Glutamatergic neuron (in vitro differentiated cells): ENCODE measurements around the gene MRPL17. TPM values are rescaled to one million over a fixed set of nuclear protein-coding genes. Genes with fewer than 3 reads are reported as not detected.

Experiments
- DNase-seq: peaks from one replicate; pipeline ENCODE4 v3.0.0; 2022
- H3K27ac Mint-ChIP-seq: one replicate; pipeline ENCODE4 v1.8.0; 2020; ENCODE audit warnings: mild to moderate bottlenecking, mixed read lengths, inconsistent platforms; ENCODE audit not compliant: unreplicated experiment
- H3K27me3 Mint-ChIP-seq: one replicate; pipeline ENCODE4 v1.8.0; 2020; ENCODE audit warnings: mild to moderate bottlenecking, moderate library complexity, mixed read lengths, inconsistent platforms; ENCODE audit not compliant: unreplicated experiment
- H3K36me3 Mint-ChIP-seq: one replicate; pipeline ENCODE4 v1.8.0; 2020; ENCODE audit warnings: mild to moderate bottlenecking, mixed read lengths, inconsistent platforms; ENCODE audit not compliant: unreplicated experiment
- H3K4me1 Mint-ChIP-seq: one replicate; pipeline ENCODE4 v1.8.0; 2020; ENCODE audit warnings: mild to moderate bottlenecking, low read depth, mixed read lengths, inconsistent platforms; ENCODE audit not compliant: unreplicated experiment
- H3K4me3 Mint-ChIP-seq: one replicate; pipeline ENCODE4 v1.8.0; 2020; ENCODE audit warnings: mild to moderate bottlenecking, mixed read lengths, inconsistent platforms; ENCODE audit not compliant: unreplicated experiment
- H3K9me3 Mint-ChIP-seq: one replicate; pipeline ENCODE4 v1.8.0; 2020; ENCODE audit warnings: mild to moderate bottlenecking, moderate library complexity, mixed read lengths, inconsistent platforms; ENCODE audit not compliant: unreplicated experiment
- CTCF ChIP-seq: fragments of 200-600 bp; sonication (generic); IDR thresholded peaks from one replicate; pipeline ENCODE4 v1.5.0; 2021; ENCODE audit not compliant: partially characterized antibody, unreplicated experiment
- total RNA-seq: library from RNA; stranded (reverse); fragmentation: NEBNext Ultra II Directional; extraction: Animal tissue kit (Norgen Biotek cat#: 25700); gene quantifications from one replicate; pipeline ENCODE4 v1.2.1, GENCODE V29; 2021; ENCODE audit not compliant: unreplicated experiment

The MRPL17 gene
- total RNA-seq, 1 donor from 2014 or later, result 23.3 TPM

- H3K4me3 Mint-ChIP-seq, result no peak overlapping the region
- H3K4me1 Mint-ChIP-seq, result no peaks in the 10 kb centered on the region
- H3K36me3 Mint-ChIP-seq, result no peaks in the 10 kb centered on the region
- no peak for TF ChIP-seq CTCF
- no peaks in the 10 kb centered on the region for H3K9me3 Mint-ChIP-seq
- peaks cover 3% of the 10 kb centered on the region for H3K27me3 Mint-ChIP-seq
- H3K27ac Mint-ChIP-seq, result no peak overlapping the region
- no peak for DNase-seq
Measured at GRCh38 chr11:6674219-6674597, 8.9 kb downstream of the MRPL17 start.

- Mint-ChIP-seq H3K4me3 (no peak overlapping the region), H3K36me3 (no peaks in the 10 kb centered on the region), H3K4me1 (no peaks in the 10 kb centered on the region), H3K9me3 (no peaks in the 10 kb centered on the region), H3K27me3 (peaks cover 3% of the 10 kb centered on the region), H3K27ac (no peak overlapping the region)
- no peak for TF ChIP-seq CTCF
- DNase-seq, result no peak
Measured at GRCh38 chr11:6673523-6674218, 9.5 kb downstream of the MRPL17 start.

GRCh38 chr11:6671991-6672390, 11.1 kb downstream of the MRPL17 start:
- no peaks in the 10 kb centered on the region for H3K4me1 Mint-ChIP-seq
- no peaks in the 10 kb centered on the region for H3K36me3 Mint-ChIP-seq
- H3K4me3 Mint-ChIP-seq, result no peak overlapping the region
- DNase-seq, result no peak
- no peak overlapping the region for H3K27ac Mint-ChIP-seq
- no peak for TF ChIP-seq CTCF
- H3K9me3 Mint-ChIP-seq, result no peaks in the 10 kb centered on the region
- H3K27me3 Mint-ChIP-seq, result peaks cover 3% of the 10 kb centered on the region

- no peaks in the 10 kb centered on the region for H3K9me3 Mint-ChIP-seq
- no peak for TF ChIP-seq CTCF
- DNase-seq, result no peak
- H3K36me3 Mint-ChIP-seq, result no peaks in the 10 kb centered on the region
- H3K27me3 Mint-ChIP-seq, result peaks cover 2% of the 10 kb centered on the region
- no peak overlapping the region for H3K4me3 Mint-ChIP-seq
- no peaks in the 10 kb centered on the region for H3K4me1 Mint-ChIP-seq
- H3K27ac Mint-ChIP-seq, result no peak overlapping the region
Measured at GRCh38 chr11:6670202-6670830, 12.8 kb downstream of the MRPL17 start.

GRCh38 chr11:6667733-6668374, 15.3 kb downstream of the MRPL17 start:
- no peaks in the 10 kb centered on the region for H3K36me3 Mint-ChIP-seq
- H3K9me3 Mint-ChIP-seq, result no peaks in the 10 kb centered on the region
- H3K4me1 Mint-ChIP-seq, result no peaks in the 10 kb centered on the region
- no peak overlapping the region for H3K27ac Mint-ChIP-seq
- H3K27me3 Mint-ChIP-seq, result peaks cover 2% of the 10 kb centered on the region
- no peak for DNase-seq
- TF ChIP-seq CTCF, result peak; percentile 82
- no peak overlapping the region for H3K4me3 Mint-ChIP-seq
